Bronchial epithelial cell (primary cell): ENCODE measurements around the gene ASPN. TPM values are rescaled to one million over a fixed set of nuclear protein-coding genes. Genes with fewer than 3 reads are reported as not detected.

Experiments used
- DNase-seq: peaks from one replicate; pipeline ENCODE4 v3.0.0-alpha.2; 2010; ENCODE audit warnings: low read depth
- FAIRE-seq: peaks from 2 replicates; lab custom pipeline; 2011; peaks lifted over from hg19 to GRCh38; lab: Jason Lieb, UNC
- H3K27me3 ChIP-seq: 2 replicates; pipeline ENCODE4 v1.5.1; 2011; ENCODE audit warnings: low read length; ENCODE audit not compliant: control insufficient read depth, insufficient read depth
- H3K36me3 ChIP-seq: 2 replicates; pipeline ENCODE4 v1.5.1; 2011; ENCODE audit warnings: low read length; ENCODE audit not compliant: control insufficient read depth, insufficient read depth
- H3K4me3 ChIP-seq: 2 replicates; pipeline ENCODE4 v1.5.1; 2011; ENCODE audit warnings: mild to moderate bottlenecking, low read depth, low read length, control low read depth
- CTCF ChIP-seq: IDR thresholded peaks from 2 replicates; pipeline ENCODE4 v1.5.1; 2011; ENCODE audit warnings: mild to moderate bottlenecking, moderate library complexity, low read length, control low read depth, inconsistent platforms; ENCODE audit not compliant: insufficient read depth, severe bottlenecking
- total RNA-seq: library from RNA; depleted of rRNA; stranded (reverse); fragments of >200 nt; gene quantifications from 2 replicates; pipeline ENCODE4 v1.2.1, GENCODE V29; 2014

ASPN gene
- total RNA-seq, 1 donor from 2014 or later = not detected

GRCh38 chr9:92486371-92486770 lies 4.1 kb upstream of the ASPN start:
- H3K27me3 ChIP-seq = no peaks in the 10 kb centered on the region
- DNase-seq (no peak), FAIRE-seq (no peak)
- no peak overlapping the region for H3K4me3 ChIP-seq
- H3K36me3 ChIP-seq = no peaks in the 10 kb centered on the region
- no peak for TF ChIP-seq CTCF

- Histone ChIP-seq H3K36me3 (no peaks in the 10 kb centered on the region), H3K27me3 (no peaks in the 10 kb centered on the region), H3K4me3 (no peak overlapping the region)
- no peak for DNase-seq
- TF ChIP-seq CTCF = no peak
- FAIRE-seq = no peak
These were observed 2.3 kb upstream of the ASPN start for GRCh38 chr9:92484563-92484962.

GRCh38 chr9:92483627-92484545 lies 1.6 kb upstream of the ASPN start:
- H3K36me3 ChIP-seq = no peaks in the 10 kb centered on the region
- DNase-seq (peak; percentile 29), FAIRE-seq (no peak)
- H3K4me3 ChIP-seq = no peak overlapping the region
- no peaks in the 10 kb centered on the region for H3K27me3 ChIP-seq
- no peak for TF ChIP-seq CTCF

- Histone ChIP-seq H3K27me3 (no peaks in the 10 kb centered on the region), H3K4me3 (no peak overlapping the region), H3K36me3 (no peaks in the 10 kb centered on the region)
- DNase-seq (no peak), FAIRE-seq (no peak)
- TF ChIP-seq CTCF = no peak
These were observed 499 bp upstream of the ASPN start for GRCh38 chr9:92482805-92483204.

- H3K4me3 ChIP-seq = no peak overlapping the region
- DNase-seq (peak; percentile 74), FAIRE-seq (no peak)
- no peak for TF ChIP-seq CTCF
- H3K27me3 ChIP-seq = no peaks in the 10 kb centered on the region
- H3K36me3 ChIP-seq = no peaks in the 10 kb centered on the region
These were observed 1.2 kb downstream of the ASPN start for GRCh38 chr9:92480986-92481633.
